ENCODE data around the gene WNK4. TPM values are rescaled to one million over a fixed set of nuclear protein-coding genes. Genes with fewer than 3 reads are reported as not detected.

WNK4 gene
- total RNA-seq, 1 donor from 2014 or later: 0.32 TPM

DNA sequence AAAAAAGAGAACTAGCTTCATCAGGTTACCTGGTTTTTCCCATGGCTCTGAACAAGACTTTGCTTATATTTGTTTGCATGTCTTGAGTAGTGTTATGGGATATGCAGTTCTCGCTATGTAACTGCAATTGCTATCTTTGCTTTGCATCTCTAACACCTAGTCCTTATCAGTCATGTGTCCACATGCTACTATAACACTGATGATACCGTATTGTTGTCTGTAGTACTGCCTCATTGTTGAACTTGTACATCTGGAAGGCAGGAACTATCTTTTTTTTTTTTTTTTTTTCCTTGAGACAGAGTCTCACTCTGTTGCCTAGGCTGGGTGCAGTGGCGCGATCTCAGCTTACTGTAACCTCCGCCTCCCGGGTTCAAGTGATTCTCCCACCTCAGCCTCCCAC, 55.3 kb downstream of the WNK4 start:
- no peaks in the 10 kb centered on the region for H3K9me3 Mint-ChIP-seq (ENCODE audit: low read depth)
- H3K27me3 Mint-ChIP-seq (ENCODE audit: low read depth): no peaks in the 10 kb centered on the region
- no peak overlapping the region for H3K27ac Mint-ChIP-seq (ENCODE audit: unreplicated experiment)

DNA sequence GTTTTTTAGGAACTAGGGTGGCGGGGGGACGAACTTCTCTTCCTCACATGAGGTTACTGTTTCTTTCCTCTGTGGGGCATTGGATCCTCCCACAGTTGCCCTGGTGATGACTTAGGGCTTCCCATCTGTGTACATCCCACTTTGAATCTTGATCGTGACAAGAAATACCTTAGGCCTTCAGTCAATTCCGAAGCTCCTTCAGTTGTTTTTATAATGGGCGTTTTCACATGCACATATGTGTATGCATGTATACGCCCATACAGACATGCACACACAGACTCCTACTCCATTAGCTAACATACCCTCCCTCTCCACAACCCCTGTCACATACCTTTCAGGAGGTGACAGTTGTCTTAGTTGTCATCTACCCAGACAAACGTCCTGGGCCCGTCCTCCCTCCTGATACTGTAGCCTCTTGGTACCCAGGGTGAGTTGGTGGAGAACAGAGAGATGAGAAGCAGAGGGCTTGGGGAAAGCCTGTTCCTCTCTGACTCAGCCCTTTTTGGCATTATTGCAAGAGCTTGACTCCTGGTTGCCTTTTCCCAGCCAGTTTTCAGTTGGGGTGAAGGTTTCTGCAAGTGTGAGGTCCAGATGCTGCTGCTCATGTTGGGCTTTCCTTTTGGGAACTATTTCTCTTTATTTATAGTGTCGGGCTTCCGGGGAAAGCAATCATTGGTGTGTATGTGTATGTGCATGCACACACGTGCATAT, 61.7 kb downstream of the WNK4 start:
- Mint-ChIP-seq H3K36me3 (ENCODE audit: low read depth) (peaks cover 44% of the 10 kb centered on the region), H3K27me3 (ENCODE audit: low read depth) (no peaks in the 10 kb centered on the region), H3K4me3 (ENCODE audit: unreplicated experiment) (no peak overlapping the region), H3K27ac (ENCODE audit: unreplicated experiment) (peak overlapping the region; percentile 20), H3K4me1 (ENCODE audit: low read depth) (peaks cover 19% of the 10 kb centered on the region), H3K9me3 (ENCODE audit: low read depth) (no peaks in the 10 kb centered on the region)
- TF ChIP-seq, protein P1, sequence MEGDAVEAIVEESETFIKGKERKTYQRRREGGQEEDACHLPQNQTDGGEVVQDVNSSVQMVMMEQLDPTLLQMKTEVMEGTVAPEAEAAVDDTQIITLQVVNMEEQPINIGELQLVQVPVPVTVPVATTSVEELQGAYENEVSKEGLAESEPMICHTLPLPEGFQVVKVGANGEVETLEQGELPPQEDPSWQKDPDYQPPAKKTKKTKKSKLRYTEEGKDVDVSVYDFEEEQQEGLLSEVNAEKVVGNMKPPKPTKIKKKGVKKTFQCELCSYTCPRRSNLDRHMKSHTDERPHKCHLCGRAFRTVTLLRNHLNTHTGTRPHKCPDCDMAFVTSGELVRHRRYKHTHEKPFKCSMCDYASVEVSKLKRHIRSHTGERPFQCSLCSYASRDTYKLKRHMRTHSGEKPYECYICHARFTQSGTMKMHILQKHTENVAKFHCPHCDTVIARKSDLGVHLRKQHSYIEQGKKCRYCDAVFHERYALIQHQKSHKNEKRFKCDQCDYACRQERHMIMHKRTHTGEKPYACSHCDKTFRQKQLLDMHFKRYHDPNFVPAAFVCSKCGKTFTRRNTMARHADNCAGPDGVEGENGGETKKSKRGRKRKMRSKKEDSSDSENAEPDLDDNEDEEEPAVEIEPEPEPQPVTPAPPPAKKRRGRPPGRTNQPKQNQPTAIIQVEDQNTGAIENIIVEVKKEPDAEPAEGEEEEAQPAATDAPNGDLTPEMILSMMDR (IDR thresholded peaks at IDR 0.05): no peak
- DNase-seq (ENCODE audit: low spot score): no peak

More for the DNA sequence above, 55.3 kb downstream of the WNK4 start:
- TF ChIP-seq, protein P1 (IDR thresholded peaks at IDR 0.05): no peak
- H3K4me3 Mint-ChIP-seq (ENCODE audit: unreplicated experiment): no peak overlapping the region
- H3K4me1 Mint-ChIP-seq (ENCODE audit: low read depth): peaks cover 21% of the 10 kb centered on the region
- DNase-seq (ENCODE audit: low spot score): no peak
- H3K36me3 Mint-ChIP-seq (ENCODE audit: low read depth): peaks cover 19% of the 10 kb centered on the region

DNA sequence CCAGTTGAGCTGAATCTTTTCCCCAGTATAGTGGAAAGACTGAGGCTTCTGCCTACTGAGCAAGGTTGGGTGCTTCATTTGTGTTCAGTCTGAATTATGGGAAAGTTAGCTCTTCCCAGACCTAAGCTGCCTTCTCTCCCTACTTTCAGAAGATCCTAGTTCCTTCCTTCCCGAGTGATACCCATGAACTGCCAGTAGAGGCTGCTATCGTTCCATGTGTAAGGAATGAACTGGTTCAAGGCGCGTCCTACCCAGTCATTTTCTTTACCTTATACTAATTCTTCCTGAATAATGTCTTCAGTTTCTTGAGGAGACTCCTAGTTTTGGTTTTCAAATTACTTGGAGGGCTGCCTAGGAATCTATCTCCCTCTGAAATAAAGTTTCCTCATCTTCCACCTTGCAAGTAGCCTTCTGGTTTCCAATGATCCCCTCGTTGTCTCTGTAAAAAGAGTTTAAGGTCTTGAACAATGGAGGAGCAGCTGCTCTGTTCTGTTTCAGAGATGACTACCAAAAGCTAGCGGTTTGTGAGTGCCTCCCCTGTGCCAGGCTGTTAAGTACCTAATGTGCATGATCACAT, 63.0 kb downstream of the WNK4 start:
- DNase-seq (ENCODE audit: low spot score): no peak
- Mint-ChIP-seq H3K27me3 (ENCODE audit: low read depth) (no peaks in the 10 kb centered on the region), H3K4me3 (ENCODE audit: unreplicated experiment) (no peak overlapping the region), H3K27ac (ENCODE audit: unreplicated experiment) (no peak overlapping the region), H3K9me3 (ENCODE audit: low read depth) (no peaks in the 10 kb centered on the region), H3K36me3 (ENCODE audit: low read depth) (peaks cover 40% of the 10 kb centered on the region), H3K4me1 (ENCODE audit: low read depth) (peaks cover 22% of the 10 kb centered on the region)
- TF ChIP-seq, protein P1 (IDR thresholded peaks at IDR 0.05): peak; percentile 92

DNA sequence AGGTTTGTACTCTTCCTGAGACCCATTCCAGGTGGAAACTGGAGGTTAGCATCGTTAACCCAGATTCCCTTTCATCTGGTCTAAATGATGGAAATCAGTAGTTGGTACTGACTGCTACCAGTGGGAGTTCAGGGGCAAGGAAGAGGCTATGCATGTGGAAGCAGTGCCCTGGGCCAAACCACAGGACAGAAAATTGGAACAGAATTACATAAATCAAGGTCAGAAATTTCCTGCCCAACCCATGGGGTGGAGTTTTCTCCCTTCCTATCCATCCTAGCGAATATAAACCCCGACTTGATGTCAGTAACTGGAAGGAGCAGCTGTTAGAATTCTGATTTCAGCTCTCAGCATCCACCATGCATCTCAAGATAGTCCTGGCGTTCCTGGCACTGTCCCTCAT, 63.9 kb downstream of the WNK4 start, which contains the start of gene AOC2:
Gene AOC2 (plus strand): TSS at position 310 of the 400 bp plus-strand sequence. CDS start 47 bp downstream, at position 357.
- Mint-ChIP-seq H3K36me3 (ENCODE audit: low read depth) (peaks cover 32% of the 10 kb centered on the region), H3K9me3 (ENCODE audit: low read depth) (no peaks in the 10 kb centered on the region)

More for the DNA sequence above, 63.9 kb downstream of the WNK4 start, which contains the start of gene AOC2:
- TF ChIP-seq, protein P1 (IDR thresholded peaks at IDR 0.05): no peak
- Mint-ChIP-seq H3K4me3 (ENCODE audit: unreplicated experiment) (no peak within 1 kb of the TSS), H3K27me3 (ENCODE audit: low read depth) (no peaks in the 10 kb centered on the region), H3K27ac (ENCODE audit: unreplicated experiment) (no peak within 1 kb of the TSS), H3K4me1 (ENCODE audit: low read depth) (peaks cover 22% of the 10 kb centered on the region)
- no peak for DNase-seq (ENCODE audit: low spot score)

All from chondrocyte (in vitro differentiated cells).